GM19193 (cell line): ENCODE results near the gene ZNF497.
A peak's percentile ranks its signal among the peaks of the same experiment; 100 is the strongest.

Experiments
- POLR2A ChIP-seq: IDR thresholded peaks from 4 replicates; pipeline ENCODE4 v1.6.1; 2011; ENCODE audit not compliant: insufficient read depth, insufficient read length; ENCODE audit errors: extremely low read depth

The ZNF497 gene

GRCh38 chr19:58355908-58356765 lies 6.4 kb downstream of the ZNF497 start:
- no peak for TF ChIP-seq POLR2A

- no peak for TF ChIP-seq POLR2A
These were observed 7.2 kb downstream of the ZNF497 start for GRCh38 chr19:58355215-58355796.

GRCh38 chr19:58354478-58355030 lies 8.0 kb downstream of the ZNF497 start:
- TF ChIP-seq POLR2A: no peak

- TF ChIP-seq POLR2A: no peak
These were observed 8.7 kb downstream of the ZNF497 start for GRCh38 chr19:58353717-58354477.

GRCh38 chr19:58352760-58353671 lies 9.5 kb downstream of the ZNF497 start, which contains the start of gene A1BG:
TSS of gene A1BG (minus strand) at chr19:58353492. CDS start at chr19:58353437, 55 bp downstream.
- TF ChIP-seq POLR2A: no peak

GRCh38 chr19:58351990-58352755 lies 10.4 kb downstream of the ZNF497 start:
- TF ChIP-seq POLR2A: no peak

- no peak for TF ChIP-seq POLR2A
These were observed 11.0 kb downstream of the ZNF497 start for GRCh38 chr19:58351558-58351878.

GRCh38 chr19:58350871-58351557 lies 11.5 kb downstream of the ZNF497 start:
- TF ChIP-seq POLR2A: no peak

- no peak for TF ChIP-seq POLR2A
These were observed 12.3 kb downstream of the ZNF497 start for GRCh38 chr19:58350001-58350861.

GRCh38 chr19:58349590-58349989 lies 13.0 kb downstream of the ZNF497 start:
- no peak for TF ChIP-seq POLR2A

GRCh38 chr19:58346961-58347929 lies 15.3 kb downstream of the ZNF497 start:
- TF ChIP-seq POLR2A: peak; percentile 75
